ENCODE measurements around the gene ROR1. TPM values are rescaled to one million over a fixed set of nuclear protein-coding genes. Genes with fewer than 3 reads are reported as not detected.

Gene ROR1
- total RNA-seq, 4 donors from 2014 or later = 10.6 to 21.7 (median 15.1) TPM

GRCh38 chr1:64061430-64062104 is 287.8 kb downstream of the ROR1 start:
- H3K27me3 ChIP-seq = no peaks in the 10 kb centered on the region
- H3K36me3 ChIP-seq = no peaks in the 10 kb centered on the region
- 60% methylated on average over 2 of the region's 2 CpGs for WGBS
- DNase-seq (ENCODE audit: low spot score in 2 of 2) = no peak
- no peaks in the 10 kb centered on the region for H3K4me1 ChIP-seq
- H3K27ac ChIP-seq = no peak overlapping the region
- no peak overlapping the region for H3K4me3 ChIP-seq
- TF ChIP-seq POLR2AphosphoS5 (IDR thresholded peaks at IDR 0.05) (no peak), CTCF (IDR thresholded peaks at IDR 0.05) (no peak), POLR2A (IDR thresholded peaks at IDR 0.05) (no peak), EP300 (IDR thresholded peaks at IDR 0.05) (no peak)
- no peaks in the 10 kb centered on the region for H3K9me3 ChIP-seq

GRCh38 chr1:64062529-64062928 is 288.7 kb downstream of the ROR1 start:
- Histone ChIP-seq H3K9me3 (no peaks in the 10 kb centered on the region), H3K36me3 (no peaks in the 10 kb centered on the region), H3K27me3 (no peaks in the 10 kb centered on the region), H3K4me3 (no peak overlapping the region), H3K27ac (no peak overlapping the region), H3K4me1 (no peaks in the 10 kb centered on the region)
- no peak for DNase-seq (ENCODE audit: low spot score in 2 of 2)
- WGBS = 90% methylated on average over 6 of the region's 6 CpGs
- no peak for TF ChIP-seq POLR2A (IDR thresholded peaks at IDR 0.05)
- TF ChIP-seq EP300 (IDR thresholded peaks at IDR 0.05) = no peak
- no peak for TF ChIP-seq POLR2AphosphoS5 (IDR thresholded peaks at IDR 0.05)
- TF ChIP-seq CTCF (IDR thresholded peaks at IDR 0.05) = no peak

- no peak for DNase-seq (ENCODE audit: low spot score in 2 of 2)
- Histone ChIP-seq H3K36me3 (no peaks in the 10 kb centered on the region), H3K4me1 (no peaks in the 10 kb centered on the region), H3K27me3 (no peaks in the 10 kb centered on the region), H3K9me3 (no peaks in the 10 kb centered on the region), H3K4me3 (no peak overlapping the region), H3K27ac (no peak overlapping the region)
- TF ChIP-seq POLR2AphosphoS5 (IDR thresholded peaks at IDR 0.05) (no peak), CTCF (IDR thresholded peaks at IDR 0.05) (no peak), EP300 (IDR thresholded peaks at IDR 0.05) (no peak), POLR2A (IDR thresholded peaks at IDR 0.05) (no peak)
- WGBS = 65% methylated on average over 2 of the region's 2 CpGs
These were observed 289.2 kb downstream of the ROR1 start for GRCh38 chr1:64062941-64063581.

GRCh38 chr1:64065571-64065970 is 291.8 kb downstream of the ROR1 start:
- no peak overlapping the region for H3K4me3 ChIP-seq
- H3K27ac ChIP-seq = no peak overlapping the region
- H3K36me3 ChIP-seq = no peaks in the 10 kb centered on the region
- no peaks in the 10 kb centered on the region for H3K9me3 ChIP-seq
- no peak for DNase-seq (ENCODE audit: low spot score in 2 of 2)
- WGBS = 87% methylated on average over 2 of the region's 2 CpGs
- TF ChIP-seq EP300 (IDR thresholded peaks at IDR 0.05) (no peak), POLR2AphosphoS5 (IDR thresholded peaks at IDR 0.05) (no peak), POLR2A (IDR thresholded peaks at IDR 0.05) (no peak), CTCF (IDR thresholded peaks at IDR 0.05) (no peak)
- no peaks in the 10 kb centered on the region for H3K4me1 ChIP-seq
- H3K27me3 ChIP-seq = no peaks in the 10 kb centered on the region

- Histone ChIP-seq H3K36me3 (no peaks in the 10 kb centered on the region), H3K9me3 (no peaks in the 10 kb centered on the region), H3K27ac (no peak overlapping the region), H3K4me1 (peaks cover 27% of the 10 kb centered on the region), H3K27me3 (no peaks in the 10 kb centered on the region), H3K4me3 (no peak overlapping the region)
- DNase-seq (ENCODE audit: low spot score in 2 of 2) = no peak
- TF ChIP-seq EP300 (IDR thresholded peaks at IDR 0.05) = no peak
- TF ChIP-seq POLR2AphosphoS5 (IDR thresholded peaks at IDR 0.05) = no peak
- TF ChIP-seq POLR2A (IDR thresholded peaks at IDR 0.05) = no peak
- TF ChIP-seq CTCF (IDR thresholded peaks at IDR 0.05) = no peak
- 49% methylated on average over 5 of the region's 5 CpGs for WGBS
These were observed 298.4 kb downstream of the ROR1 start for GRCh38 chr1:64072089-64072793.

Measured in suprapubic skin (tissue), 4 donors.